NCI-H526 treated with DMSO at 0.1 percent for 48 hours (cell line): Measurements from ENCODE around the gene RYR1.
"Not testable (repeated sequence)": the region's sequence is repeated elsewhere in the genome, so short reads cannot be mapped to it uniquely, and the experiment has no call there.

Source experiments
- DNase-seq: peaks from one replicate; lab custom pipeline; 2025; lab: John Stamatoyannopoulos, UW

Gene RYR1

GRCh38 chr19:38561658-38562057, 128.2 kb downstream of the RYR1 start:
- no peak for DNase-seq

DNA sequence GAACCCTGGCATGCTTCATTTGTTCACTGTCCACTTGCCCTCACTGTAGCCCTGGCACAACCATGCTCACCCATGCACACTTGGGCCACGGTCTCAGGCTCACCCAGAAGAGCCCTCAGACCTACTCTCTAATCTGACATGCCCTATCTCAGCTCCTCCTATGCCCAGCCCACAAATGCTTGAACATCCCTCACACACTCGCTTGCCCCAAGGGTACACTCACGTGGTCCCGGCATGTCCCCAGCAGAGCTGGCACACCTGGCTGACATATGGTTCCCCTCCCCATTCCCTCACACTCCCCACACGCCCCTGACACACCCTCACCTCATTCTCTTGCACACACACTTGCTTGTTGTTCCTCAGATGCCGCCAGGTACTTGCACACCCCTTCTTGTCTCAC, 128.6 kb downstream of the RYR1 start:
- DNase-seq: no peak

- no peak for DNase-seq
Observed at GRCh38 chr19:38563475-38563874, 130.0 kb downstream of the RYR1 start.

DNA sequence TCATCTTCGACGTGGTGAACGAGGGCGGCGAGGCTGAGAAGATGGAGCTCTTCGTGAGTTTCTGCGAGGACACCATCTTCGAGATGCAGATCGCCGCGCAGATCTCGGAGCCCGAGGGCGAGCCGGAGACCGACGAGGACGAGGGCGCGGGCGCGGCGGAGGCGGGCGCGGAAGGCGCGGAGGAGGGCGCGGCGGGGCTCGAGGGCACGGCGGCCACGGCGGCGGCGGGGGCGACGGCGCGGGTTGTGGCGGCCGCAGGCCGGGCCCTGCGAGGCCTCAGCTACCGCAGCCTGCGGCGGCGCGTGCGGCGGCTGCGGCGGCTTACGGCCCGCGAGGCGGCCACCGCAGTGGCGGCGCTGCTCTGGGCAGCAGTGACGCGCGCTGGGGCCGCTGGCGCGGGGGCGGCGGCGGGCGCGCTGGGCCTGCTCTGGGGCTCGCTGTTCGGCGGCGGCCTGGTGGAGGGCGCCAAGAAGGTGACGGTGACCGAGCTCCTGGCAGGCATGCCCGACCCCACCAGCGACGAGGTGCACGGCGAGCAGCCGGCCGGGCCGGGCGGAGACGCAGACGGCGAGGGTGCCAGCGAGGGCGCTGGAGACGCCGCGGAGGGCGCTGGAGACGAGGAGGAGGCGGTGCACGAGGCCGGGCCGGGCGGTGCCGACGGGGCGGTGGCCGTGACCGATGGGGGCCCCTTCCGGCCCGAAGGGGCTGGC, 131.6 kb downstream of the RYR1 start:
- DNase-seq: no peak

DNA sequence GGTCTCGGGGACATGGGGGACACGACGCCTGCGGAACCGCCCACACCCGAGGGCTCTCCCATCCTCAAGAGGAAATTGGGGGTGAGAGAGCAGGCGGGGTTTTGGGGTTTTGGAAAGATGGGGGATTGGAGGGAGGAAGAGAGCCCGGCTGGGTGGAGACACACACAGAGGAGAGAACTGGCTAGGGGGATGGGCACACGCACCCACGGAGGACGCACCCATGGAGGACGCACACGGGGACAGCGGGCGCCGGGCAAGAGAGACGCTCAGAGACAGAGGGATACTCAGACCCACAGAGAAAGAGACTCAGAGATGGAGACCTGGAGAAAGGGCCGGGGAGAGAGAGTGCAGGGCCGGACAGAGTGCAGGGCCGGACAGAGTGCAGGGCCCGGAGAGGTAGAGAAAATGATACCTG, 132.2 kb downstream of the RYR1 start:
- DNase-seq: no peak

DNA sequence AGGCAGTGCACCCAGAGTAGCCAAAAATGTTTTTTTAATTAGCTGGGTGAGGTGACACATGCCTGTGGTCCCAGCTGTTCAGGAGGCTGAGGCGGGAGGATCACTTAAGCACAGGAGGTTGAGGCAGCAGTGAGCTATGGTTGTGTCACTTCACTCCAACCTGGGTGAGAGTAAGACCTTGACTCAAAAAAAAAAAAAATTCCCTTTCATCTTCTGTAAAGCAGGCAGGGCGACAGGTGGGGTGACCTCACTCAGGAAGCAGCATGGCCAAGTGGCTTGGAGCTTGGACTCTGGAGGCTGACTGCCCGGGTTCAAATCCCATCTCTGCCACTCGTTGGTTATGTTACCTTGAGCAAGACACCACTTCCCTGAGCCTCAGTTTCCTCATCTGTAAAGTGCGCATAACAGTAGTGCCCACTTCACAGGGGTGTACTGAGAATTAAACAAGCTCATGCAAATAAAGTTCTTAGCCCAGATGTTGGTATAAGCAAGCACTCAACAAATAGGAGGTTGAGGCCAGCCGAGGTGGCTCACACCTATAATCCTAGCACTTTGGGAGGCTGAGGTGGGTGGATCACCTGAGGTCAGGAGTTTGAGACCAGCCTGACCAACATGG, 136.0 kb downstream of the RYR1 start:
- no peak for DNase-seq

DNA sequence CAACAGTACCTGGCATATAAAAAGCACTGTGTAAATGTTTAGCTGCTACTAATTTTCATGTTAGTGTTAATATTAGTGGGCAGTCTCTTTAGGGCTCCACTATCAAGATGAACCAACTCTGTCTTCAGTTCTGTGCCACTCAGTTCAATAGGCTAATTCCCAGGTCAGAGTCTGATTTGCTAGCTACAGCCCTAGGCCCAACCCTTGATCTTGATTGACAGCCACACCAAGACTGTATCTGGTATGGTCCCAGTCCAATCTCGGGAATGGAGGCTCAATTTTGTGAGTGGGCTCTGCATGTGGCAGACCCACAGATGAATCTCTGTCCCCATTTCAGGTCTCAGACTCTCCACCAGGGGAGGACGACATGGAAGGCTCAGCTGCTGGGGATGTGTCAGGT, 138.2 kb downstream of the RYR1 start:
- no peak for DNase-seq

GRCh38 chr19:38577826-38578225, 144.3 kb downstream of the RYR1 start:
- DNase-seq: no peak

DNA sequence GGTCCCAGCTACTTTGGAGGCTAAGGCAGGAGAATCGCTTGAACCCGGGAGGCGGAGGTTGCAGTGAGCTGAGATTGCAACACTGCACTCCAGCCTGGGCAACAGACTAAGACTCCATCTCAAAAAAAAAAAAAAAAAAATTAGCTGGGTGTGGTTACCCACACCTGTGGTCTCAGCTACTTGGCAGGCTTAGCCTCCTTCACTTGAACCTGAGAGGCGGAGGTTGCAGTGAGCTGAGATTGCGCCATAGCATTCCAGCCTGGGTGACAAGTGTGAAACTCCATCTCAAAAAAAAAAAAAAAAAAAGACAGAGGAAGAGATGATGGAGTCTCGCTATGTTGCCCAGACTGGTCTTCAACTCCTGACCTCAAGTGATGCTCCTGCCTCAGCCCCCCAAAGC, 145.8 kb downstream of the RYR1 start:
- DNase-seq: not testable (repeated sequence)

GRCh38 chr19:38580080-38580479, 146.6 kb downstream of the RYR1 start:
- DNase-seq: no peak

DNA sequence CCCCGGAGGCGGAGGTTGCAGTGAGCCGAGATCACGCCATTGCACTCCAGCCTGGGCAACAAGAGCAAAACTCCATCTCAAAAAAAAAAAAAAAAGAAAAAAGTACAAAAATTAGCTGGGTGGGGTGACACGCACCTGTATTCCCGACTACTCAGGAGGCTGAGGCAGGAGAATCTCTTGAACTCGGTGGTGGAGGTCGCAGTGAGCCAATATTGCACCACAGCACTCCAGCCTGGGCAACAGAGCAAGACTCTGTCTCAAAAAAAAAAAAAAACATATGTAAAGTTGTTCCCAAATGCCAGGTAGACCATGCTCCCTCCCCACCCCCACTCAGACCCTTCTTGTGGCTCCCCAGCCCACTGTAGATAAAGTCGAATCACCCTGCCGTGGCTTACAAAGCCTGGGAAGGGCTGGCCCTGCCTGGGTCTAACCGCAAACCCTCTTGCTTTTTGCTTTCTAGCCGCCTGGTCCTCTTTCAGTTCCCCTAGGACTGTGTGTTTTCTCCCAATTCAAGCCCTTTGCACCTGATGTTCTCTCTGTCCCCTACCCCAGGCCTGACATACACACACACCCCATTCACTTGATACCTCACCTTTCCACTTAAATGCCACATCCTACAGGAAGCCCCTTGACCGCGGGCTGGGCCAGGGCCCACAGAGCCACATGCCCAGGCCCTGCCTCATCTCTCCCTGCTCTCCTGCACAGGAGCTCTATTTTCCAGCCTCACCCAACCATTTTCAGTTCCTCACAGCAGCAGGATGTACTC, 149.9 kb downstream of the RYR1 start:
- DNase-seq: no peak

DNA sequence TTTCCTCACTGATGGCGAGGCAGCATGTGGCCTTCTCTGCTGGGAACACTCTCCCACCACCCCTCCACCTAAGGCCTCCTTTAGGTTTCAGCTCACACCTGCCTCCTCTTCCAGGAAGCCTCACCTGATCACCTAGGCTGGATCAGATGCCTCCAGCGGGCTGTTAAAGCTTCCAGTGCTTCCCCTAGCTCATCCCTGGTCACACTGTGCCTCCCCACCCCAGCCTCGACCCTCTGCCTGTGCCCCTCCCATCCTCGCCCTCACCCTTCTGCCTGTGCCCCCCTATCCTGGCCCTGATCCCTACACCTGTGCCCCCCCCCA, 150.5 kb downstream of the RYR1 start:
- no peak for DNase-seq

DNA sequence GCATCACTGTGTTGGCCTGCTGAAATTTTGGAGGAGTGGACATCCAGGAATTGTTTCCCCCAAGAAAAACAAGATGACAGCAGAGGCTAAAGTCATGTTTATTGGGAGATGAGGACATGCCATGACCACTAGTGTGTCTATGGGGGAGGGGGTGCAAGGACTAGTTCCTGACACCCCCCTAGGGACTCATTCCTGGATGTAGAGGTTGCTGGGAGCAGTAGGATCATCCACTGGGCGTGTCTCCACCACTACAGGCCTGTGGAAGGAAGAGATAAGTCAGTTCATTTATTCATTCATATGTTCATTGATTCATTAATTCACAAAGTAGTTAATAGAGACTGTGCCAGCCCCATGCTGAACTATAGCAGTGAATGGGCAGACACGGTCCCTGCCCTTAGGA, 154.1 kb downstream of the RYR1 start:
- DNase-seq: no peak

DNA sequence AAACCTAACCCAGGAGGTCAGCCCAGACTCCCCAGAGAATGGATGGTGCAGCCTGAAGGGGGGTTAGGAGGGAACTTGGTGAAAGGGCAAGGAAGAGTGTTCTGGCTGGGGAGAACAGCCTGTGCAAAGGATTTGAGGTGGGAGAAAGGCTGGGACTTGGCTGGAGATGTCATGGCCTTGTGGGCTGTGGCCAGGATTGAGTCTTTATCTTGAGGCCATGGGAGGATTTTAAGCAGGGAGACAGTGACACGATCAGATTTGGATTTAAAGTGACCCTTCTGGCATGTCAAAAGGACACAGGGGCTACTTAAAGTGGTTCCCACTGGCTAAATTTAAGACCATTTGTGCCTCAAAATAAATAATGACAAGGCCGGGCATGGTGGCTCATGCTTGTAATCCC, 154.6 kb downstream of the RYR1 start:
- no peak for DNase-seq

- no peak for DNase-seq
Observed at GRCh38 chr19:38592940-38593339, 159.4 kb downstream of the RYR1 start.

DNA sequence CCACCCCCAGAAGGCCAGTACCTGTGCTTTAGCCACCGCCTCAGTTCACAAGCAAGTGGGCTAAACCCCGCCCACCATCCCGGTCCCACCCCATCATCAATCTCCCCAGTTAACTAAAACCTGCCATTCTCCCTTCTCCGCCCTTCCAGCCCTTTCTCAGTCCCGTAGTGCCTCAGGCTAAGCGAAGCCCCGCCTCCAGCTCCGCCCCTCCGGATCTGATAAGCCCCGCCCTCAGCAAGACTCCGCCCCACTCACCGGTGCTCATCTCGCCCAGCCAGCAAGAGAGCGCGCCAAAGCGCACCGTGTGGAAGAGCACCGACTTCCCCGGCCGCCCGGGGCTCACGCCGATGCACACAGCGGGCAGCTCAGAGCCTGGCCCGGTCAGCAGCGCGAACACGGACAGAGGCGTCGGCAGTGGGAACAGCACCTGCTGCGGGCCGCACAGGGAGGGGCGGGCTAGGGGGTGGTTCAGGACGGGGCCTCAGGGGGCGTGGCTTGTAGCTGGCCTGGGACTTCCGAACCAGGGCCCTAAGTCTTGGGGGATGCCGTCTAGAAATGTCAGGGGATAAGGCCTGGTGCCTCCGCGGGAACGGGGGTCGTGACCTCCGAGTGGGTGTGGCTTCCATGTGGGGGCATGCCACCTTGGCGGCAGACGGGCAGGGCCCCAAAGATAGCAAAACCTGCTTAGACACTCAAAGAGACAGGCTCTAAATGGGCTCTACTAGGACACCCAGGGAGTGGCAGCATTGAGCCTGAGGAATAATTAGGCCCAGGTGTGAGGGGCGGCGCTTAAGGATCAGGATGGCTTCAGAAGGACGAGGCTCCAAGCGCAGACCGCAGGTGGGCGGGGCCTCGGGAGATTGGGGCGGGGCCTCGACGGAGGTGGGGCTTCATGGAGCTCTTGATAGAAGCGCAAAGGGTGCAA, 162.8 kb downstream of the RYR1 start:
- peak; percentile 44 for DNase-seq

- DNase-seq: no peak
Observed at GRCh38 chr19:38597075-38597474, 163.6 kb downstream of the RYR1 start.

DNA sequence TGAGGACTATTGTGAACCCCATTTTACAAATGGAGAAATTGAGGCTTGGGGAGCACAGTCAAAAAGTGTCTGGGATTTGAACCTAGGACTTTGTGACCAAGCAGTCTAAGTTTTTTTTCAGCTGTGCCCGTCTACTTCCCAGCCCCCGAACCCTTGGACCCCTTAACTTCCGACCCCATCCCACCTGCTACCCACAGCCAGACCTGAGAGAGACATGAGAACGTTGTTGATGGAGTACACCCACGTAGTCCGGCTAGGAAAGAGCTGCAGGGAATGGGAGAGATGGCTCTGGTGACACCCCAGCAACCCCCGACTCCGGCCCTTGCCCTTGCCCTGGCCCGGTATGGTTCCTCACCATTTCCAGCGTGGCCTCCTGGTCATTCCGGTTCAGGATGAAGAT, 166.2 kb downstream of the RYR1 start:
- DNase-seq: no peak

GRCh38 chr19:38602856-38603255, 169.4 kb downstream of the RYR1 start:
- DNase-seq: not testable (repeated sequence)

DNA sequence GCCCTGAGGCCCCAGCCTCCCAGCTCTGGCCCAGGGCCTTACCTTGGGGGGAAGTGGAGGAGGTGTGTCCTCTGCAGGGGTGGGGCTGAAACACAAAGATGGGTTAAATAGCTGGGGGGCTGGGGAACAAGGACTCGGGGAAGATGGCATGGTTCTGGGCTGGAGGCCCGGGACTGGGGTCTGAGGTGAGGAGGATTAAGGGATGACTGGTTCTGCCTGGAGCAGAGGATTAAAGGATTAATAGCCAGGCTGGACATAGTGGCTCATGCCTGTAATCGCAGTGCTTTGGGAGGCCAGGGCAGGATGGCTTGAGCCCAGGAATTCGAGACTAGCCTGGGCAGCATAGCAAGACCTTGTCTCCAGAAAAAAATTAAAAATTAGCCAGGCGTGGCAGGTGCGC, 172.6 kb downstream of the RYR1 start:
- DNase-seq: no peak

DNA sequence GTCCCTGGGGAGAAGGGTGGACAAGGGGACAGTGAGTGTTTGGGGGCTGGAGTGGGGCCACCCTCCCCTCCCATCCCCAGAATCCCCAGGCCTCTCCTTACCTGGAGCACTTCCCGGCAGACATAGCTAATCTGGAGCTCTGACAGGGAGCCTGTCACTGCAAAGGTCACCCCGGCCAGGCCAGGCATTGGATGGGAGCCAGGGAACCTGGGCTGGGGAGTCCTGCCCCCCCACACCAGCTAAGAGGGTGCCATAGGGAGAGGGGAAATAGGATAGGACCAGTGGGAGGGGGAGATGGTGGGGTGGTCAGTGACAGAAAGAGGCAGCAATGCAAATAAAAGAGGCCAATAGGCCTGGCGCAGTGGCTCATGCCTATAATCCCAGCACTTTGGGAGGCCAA, 180.8 kb downstream of the RYR1 start:
- DNase-seq: no peak

DNA sequence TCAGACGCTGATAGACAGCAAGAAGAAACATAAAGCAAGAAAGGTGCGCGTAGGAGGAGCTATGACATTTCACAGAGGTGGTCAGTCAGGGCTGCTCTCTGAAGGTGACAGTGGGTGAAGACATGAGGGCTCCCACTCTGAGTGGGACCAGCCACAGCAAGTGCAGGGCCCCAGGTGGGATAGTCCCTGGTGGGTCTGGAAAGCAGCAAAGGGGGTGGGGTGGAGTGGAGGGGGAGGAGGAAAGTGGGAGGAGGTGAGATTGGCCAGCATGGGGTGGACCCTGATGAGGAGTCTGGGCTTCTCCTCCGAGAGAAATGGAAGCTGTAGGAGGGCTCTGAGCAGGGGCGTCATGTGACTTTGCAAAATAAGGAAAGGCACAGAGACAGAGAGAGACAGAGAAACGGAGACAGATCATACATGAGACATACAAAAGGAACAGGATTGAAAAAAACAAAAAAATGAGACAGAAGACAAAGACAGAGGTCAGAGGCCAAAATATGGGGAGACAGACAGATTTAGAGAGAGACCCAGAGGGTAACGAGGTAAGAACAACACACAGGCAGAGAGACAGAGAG, 181.6 kb downstream of the RYR1 start:
- DNase-seq: no peak
